Measurements from ENCODE around the gene SEMA4A.

DNA sequence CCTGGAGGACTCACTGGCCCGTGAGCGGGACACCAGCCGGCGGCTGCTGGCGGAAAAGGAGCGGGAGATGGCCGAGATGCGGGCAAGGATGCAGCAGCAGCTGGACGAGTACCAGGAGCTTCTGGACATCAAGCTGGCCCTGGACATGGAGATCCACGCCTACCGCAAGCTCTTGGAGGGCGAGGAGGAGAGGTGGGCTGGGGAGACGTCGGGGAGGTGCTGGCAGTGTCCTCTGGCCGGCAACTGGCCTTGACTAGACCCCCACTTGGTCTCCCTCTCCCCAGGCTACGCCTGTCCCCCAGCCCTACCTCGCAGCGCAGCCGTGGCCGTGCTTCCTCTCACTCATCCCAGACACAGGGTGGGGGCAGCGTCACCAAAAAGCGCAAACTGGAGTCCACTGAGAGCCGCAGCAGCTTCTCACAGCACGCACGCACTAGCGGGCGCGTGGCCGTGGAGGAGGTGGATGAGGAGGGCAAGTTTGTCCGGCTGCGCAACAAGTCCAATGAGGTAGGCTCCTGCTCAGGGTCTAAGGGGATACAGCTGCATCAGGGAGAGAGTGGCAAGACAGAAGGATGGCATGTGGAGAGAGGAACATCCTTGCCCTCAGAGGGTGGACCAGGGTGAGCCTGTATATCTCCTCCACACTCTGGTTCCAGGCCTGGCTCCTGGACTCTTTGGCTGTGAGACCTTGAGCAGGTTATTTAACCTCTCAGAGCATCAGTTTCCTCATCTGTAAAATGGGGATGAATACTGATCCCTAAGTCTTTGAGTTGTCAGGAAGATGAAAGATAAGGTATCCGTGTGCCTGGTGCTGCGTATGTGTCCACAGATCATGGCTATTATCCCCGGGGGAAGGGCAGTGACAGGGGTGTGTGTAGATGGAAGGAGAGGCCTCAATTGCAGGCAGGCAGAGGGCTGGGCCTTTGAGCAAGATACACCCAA is 17.2 kb upstream of the SEMA4A start:
- TF ChIP-seq POLR2A (IDR thresholded peaks at IDR 0.05) (no peak), CTCF (IDR thresholded peaks at IDR 0.05) (no peak)
